GM21737 (cell line): ENCODE data around the gene GFI1B.
A peak's percentile ranks its signal among the peaks of the same experiment; 100 is the strongest.

ENCODE experiments used
- ATAC-seq: cut with Tn5 transposase; IDR thresholded peaks from one replicate; pipeline ENCODE4 v1.9.1; 2021; ENCODE audit warnings: mild to moderate bottlenecking, moderate library complexity; ENCODE audit not compliant: unreplicated experiment

The GFI1B gene

GRCh38 chr9:132978451-132979131 is at the start of gene GFI1B:
Gene GFI1B (plus strand): TSS chr9:132978694. CDS start chr9:132986679, 7,985 bp downstream.
- ATAC-seq: no peak

- ATAC-seq: no peak
Measured at GRCh38 chr9:132931178-132931735, 47.2 kb upstream of the GFI1B start.

- no peak for ATAC-seq
Measured at GRCh38 chr9:132935026-132935425, 43.5 kb upstream of the GFI1B start.

GRCh38 chr9:132937463-132937901 is 41.0 kb upstream of the GFI1B start:
- ATAC-seq: no peak

- no peak for ATAC-seq
Measured at GRCh38 chr9:132939169-132939568, 39.3 kb upstream of the GFI1B start.

GRCh38 chr9:132942541-132943182 is 35.8 kb upstream of the GFI1B start:
- no peak for ATAC-seq

- peak; percentile 6 for ATAC-seq
Measured at GRCh38 chr9:132943651-132944293, 34.7 kb upstream of the GFI1B start.

GRCh38 chr9:132944294-132945185 is 34.0 kb upstream of the GFI1B start, which contains the start of gene TSC1:
Gene TSC1 (minus strand): TSS chr9:132944616. CDS start chr9:132928872, 15,744 bp downstream.
- peak; percentile 65 for ATAC-seq

- ATAC-seq: no peak
Measured at GRCh38 chr9:132945186-132946130, 33.0 kb upstream of the GFI1B start.

- ATAC-seq: no peak
Measured at GRCh38 chr9:132946211-132946610, 32.3 kb upstream of the GFI1B start.

- no peak for ATAC-seq
Measured at GRCh38 chr9:132946631-132947295, 31.7 kb upstream of the GFI1B start.

GRCh38 chr9:132947756-132948155 is 30.7 kb upstream of the GFI1B start:
- no peak for ATAC-seq

GRCh38 chr9:132948482-132949050 is 29.9 kb upstream of the GFI1B start:
- no peak for ATAC-seq

- ATAC-seq: no peak
Measured at GRCh38 chr9:132949709-132950108, 28.8 kb upstream of the GFI1B start.

- no peak for ATAC-seq
Measured at GRCh38 chr9:132955123-132955522, 23.4 kb upstream of the GFI1B start.

GRCh38 chr9:132955768-132956167 is 22.7 kb upstream of the GFI1B start:
- no peak for ATAC-seq

- no peak for ATAC-seq
Measured at GRCh38 chr9:132957805-132958204, 20.7 kb upstream of the GFI1B start.

- no peak for ATAC-seq
Measured at GRCh38 chr9:132961002-132961401, 17.5 kb upstream of the GFI1B start.

GRCh38 chr9:132965478-132965877 is 13.0 kb upstream of the GFI1B start:
- no peak for ATAC-seq
